ENCODE results near the gene CCL11.

The CCL11 gene

DNA sequence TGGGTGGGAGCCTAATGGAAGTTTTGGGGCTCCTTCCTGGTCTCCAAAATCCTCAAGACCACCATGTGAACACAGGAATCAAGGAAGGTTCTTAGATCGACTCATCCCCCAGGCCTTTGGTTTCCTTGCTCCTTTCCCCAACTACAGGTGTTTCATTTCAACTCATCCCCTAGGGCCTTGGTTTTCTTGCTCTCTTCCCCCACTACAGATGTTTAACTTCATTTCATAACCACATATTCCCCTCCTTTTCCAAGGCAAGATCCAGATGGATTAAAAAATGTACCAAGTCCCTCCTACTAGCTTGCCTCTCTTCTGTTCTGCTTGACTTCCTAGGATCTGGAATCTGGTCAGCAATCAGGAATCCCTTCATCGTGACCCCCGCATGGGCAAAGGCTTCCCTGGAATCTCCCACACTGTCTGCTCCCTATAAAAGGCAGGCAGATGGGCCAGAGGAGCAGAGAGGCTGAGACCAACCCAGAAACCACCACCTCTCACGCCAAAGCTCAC is at the start of gene CCL11:
Gene CCL11 (plus strand): TSS at position 457 of the 507 bp plus-strand sequence. CDS start 67 bp downstream, outside the sequence.
- TF ChIP-seq, protein P1, sequence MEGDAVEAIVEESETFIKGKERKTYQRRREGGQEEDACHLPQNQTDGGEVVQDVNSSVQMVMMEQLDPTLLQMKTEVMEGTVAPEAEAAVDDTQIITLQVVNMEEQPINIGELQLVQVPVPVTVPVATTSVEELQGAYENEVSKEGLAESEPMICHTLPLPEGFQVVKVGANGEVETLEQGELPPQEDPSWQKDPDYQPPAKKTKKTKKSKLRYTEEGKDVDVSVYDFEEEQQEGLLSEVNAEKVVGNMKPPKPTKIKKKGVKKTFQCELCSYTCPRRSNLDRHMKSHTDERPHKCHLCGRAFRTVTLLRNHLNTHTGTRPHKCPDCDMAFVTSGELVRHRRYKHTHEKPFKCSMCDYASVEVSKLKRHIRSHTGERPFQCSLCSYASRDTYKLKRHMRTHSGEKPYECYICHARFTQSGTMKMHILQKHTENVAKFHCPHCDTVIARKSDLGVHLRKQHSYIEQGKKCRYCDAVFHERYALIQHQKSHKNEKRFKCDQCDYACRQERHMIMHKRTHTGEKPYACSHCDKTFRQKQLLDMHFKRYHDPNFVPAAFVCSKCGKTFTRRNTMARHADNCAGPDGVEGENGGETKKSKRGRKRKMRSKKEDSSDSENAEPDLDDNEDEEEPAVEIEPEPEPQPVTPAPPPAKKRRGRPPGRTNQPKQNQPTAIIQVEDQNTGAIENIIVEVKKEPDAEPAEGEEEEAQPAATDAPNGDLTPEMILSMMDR (conservative IDR thresholded peaks at IDR 0.05; ENCODE audit: control insufficient read depth, insufficient read depth, low read depth, low read length): no peak
- no peak for DNase-seq (ENCODE audit: low read depth)
- no peak within 1 kb of the TSS for H3K4me3 ChIP-seq (ENCODE audit: control insufficient read depth, low read depth, low read length)

DNA sequence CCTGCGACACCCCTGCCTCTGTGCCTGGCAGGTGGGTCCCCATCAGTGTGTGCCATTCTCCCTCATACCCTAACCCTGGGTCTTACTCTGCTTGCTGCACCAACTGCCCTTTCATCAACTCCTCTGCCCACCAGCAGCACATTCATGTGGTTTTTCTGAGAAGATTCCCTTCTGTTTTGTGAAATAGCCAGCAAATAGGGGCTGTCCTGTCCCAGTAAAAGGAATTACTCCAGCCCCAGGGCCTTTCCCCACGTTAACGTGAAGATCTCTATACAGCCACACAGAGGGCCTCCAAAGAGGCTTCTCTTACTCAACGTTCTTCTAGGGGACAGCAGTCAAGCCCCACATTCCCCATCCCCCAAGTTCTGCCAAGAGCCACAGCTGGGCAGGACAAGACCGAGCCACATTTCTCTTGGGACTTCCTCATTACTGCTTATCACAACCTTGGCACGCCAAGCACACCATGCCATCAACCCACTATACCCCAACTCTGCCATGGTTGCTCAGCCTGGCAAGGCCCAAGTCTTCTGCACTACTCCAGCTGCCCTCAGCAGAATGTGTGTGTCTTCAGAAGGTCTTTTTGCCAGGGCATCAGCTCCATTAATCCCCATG is 49.2 kb upstream of the CCL11 start:
- no peak overlapping the region for H3K4me3 ChIP-seq (ENCODE audit: control insufficient read depth, low read depth, low read length)
- DNase-seq (ENCODE audit: low read depth): no peak
- TF ChIP-seq, protein P1 (conservative IDR thresholded peaks at IDR 0.05; ENCODE audit: control insufficient read depth, insufficient read depth, low read depth, low read length): no peak

DNA sequence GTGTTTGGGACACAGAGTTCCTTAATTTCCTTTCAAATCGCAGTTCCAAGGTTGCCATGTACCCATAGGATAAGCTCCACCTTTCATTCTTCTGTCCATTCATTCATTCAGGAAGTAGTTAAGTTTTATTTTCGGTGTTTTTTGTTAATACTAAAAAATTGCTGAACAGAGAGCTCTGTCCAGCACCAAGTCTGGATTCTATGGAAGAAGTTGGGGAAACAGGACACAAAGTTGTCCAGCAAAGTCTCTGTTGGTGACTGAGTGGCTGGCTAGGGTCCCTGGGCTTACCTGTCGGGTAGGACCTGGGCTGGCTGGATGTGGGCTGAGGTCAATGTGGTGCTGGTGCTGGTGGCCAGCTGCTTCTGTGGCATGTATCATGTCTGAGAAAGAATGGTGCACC is 48.1 kb upstream of the CCL11 start:
- H3K4me3 ChIP-seq (ENCODE audit: control insufficient read depth, low read depth, low read length): no peak overlapping the region
- DNase-seq (ENCODE audit: low read depth): no peak
- TF ChIP-seq, protein P1 (conservative IDR thresholded peaks at IDR 0.05; ENCODE audit: control insufficient read depth, insufficient read depth, low read depth, low read length): no peak

DNA sequence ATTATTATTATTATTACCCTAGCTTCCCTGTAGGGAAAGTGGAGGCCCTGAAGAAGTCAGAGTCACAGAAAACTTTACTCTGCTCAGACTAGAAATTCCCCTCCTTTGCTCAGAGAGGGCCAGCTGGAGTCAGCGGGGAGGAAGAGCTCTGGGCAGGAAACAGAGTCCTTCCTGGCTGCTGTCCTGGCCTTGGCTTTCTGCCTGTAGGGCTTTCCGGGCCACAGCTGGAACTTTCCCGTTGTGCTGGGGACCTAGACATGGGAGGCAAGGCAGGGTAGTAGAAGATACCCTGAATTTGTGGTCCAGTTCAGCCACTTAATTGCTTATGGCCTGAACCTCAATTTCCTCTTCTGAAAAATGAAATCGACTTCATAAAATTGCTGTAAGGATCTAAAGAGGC is 44.5 kb upstream of the CCL11 start:
- peak; percentile 25 for DNase-seq (ENCODE audit: low read depth)
- no peak overlapping the region for H3K4me3 ChIP-seq (ENCODE audit: control insufficient read depth, low read depth, low read length)
- TF ChIP-seq, protein P1 (conservative IDR thresholded peaks at IDR 0.05; ENCODE audit: control insufficient read depth, insufficient read depth, low read depth, low read length): no peak

DNA sequence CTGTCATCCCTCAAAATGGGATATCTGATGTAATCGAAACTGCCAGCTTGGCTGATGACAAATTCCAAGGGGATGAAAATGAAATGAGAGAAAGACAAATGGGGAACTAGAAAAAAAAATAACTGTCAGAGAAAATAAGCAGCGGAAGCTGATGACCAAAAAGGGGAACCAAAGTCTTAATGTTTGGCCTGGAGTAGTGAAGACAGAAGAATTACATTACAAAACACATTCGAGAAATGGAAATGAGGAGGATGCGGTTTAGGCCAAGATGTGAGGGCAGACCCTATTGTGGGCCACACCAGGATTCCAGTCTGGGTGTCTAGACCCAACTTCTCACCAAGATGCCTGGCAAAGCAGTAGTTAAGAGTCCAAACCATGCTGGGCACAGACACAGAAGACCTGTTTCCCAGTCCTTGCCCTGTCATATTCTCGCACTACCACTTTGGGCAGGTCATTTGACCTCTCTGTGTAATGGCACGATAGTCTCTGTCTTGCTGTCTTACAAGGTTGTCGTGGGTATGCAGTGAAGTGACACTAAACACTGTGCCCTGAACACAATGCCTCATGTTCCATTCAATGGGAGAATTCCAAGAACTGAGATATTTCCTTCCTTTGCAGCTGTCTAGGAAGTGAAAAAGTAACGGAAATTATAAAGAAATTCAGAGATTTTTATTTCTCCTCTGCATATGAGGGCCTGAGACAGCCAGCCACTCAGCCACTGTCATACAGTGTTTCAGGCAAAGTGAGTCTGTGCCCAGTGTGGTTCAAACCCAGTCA is 42.8 kb upstream of the CCL11 start:
- TF ChIP-seq, protein P1 (conservative IDR thresholded peaks at IDR 0.05; ENCODE audit: control insufficient read depth, insufficient read depth, low read depth, low read length): no peak
- no peak for DNase-seq (ENCODE audit: low read depth)

DNA sequence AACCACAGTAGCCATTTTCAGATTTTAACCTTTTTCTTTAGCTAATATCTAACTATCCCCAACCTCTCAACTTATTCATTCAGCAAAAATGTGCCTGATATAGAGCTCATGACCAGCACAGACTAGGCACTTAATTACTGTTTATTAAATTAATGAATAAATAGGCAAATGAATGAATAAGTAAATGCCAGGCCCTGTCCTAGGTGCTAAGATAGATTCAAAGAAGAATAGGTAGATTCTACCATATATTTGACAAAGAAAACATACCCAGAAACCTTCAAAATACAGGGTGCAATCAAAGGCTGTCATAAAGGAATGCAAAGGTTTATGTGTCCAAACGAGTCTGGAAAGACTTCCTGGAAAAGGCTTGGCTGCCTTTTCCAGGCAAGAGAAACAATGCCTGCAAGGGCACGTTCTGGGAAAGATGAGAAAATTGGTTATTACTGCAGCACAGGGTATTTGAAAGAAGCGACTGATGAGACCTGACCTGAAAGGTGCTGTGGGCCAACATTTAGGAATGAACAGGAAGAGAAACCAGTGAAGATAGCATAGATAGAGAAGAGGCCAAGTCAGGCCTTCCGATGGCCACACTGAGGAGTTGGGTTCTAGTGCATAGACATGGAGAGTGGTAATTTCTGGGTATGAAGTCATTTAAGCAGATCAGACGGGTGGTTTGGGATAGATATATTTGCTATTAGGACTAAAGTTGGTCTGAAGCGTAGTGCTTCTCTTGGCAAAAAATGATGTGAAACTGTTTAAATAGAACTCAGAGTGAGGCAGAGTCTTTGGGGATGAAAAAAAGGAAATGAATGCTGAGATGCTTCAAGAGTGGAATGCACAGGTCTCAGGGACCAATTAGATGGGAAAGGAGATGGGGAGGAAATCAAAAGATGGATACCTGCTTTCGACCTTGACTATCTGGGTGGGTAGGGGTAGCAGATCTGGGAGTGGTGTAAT is 41.9 kb upstream of the CCL11 start:
- DNase-seq (ENCODE audit: low read depth): no peak
- TF ChIP-seq, protein P1 (conservative IDR thresholded peaks at IDR 0.05; ENCODE audit: control insufficient read depth, insufficient read depth, low read depth, low read length): no peak
- H3K4me3 ChIP-seq (ENCODE audit: control insufficient read depth, low read depth, low read length): no peak overlapping the region

More for the DNA sequence above, 42.8 kb upstream of the CCL11 start:
- H3K4me3 ChIP-seq (ENCODE audit: control insufficient read depth, low read depth, low read length): no peak overlapping the region
